ENCODE data around the gene SHISA5.

The SHISA5 gene

GRCh38 chr3:48430708-48431101 lies 73.3 kb downstream of the SHISA5 start:
- no peak for DNase-seq (ENCODE audit: low read depth)

- DNase-seq (ENCODE audit: low read depth): no peak
Measured at GRCh38 chr3:48429960-48430707, 73.8 kb downstream of the SHISA5 start, which contains the start of gene PLXNB1. Gene PLXNB1, minus strand, starts transcription at chr3:48430086. Its CDS starts 5,475 bp downstream, at chr3:48424611.

GRCh38 chr3:48429317-48429959 lies 74.5 kb downstream of the SHISA5 start:
- DNase-seq (ENCODE audit: low read depth): no peak

GRCh38 chr3:48428572-48429316 lies 75.2 kb downstream of the SHISA5 start:
- DNase-seq (ENCODE audit: low read depth): no peak

GRCh38 chr3:48428088-48428571 lies 75.8 kb downstream of the SHISA5 start:
- no peak for DNase-seq (ENCODE audit: low read depth)

- DNase-seq (ENCODE audit: low read depth): no peak
Measured at GRCh38 chr3:48427630-48427962, 76.4 kb downstream of the SHISA5 start.

- no peak for DNase-seq (ENCODE audit: low read depth)
Measured at GRCh38 chr3:48426944-48427629, 76.9 kb downstream of the SHISA5 start.

- DNase-seq (ENCODE audit: low read depth): no peak
Measured at GRCh38 chr3:48426401-48426909, 77.5 kb downstream of the SHISA5 start.

GRCh38 chr3:48425281-48425812 lies 78.6 kb downstream of the SHISA5 start:
- DNase-seq (ENCODE audit: low read depth): no peak

- no peak for DNase-seq (ENCODE audit: low read depth)
Measured at GRCh38 chr3:48423883-48424695, 79.9 kb downstream of the SHISA5 start.

GRCh38 chr3:48423241-48423882 lies 80.6 kb downstream of the SHISA5 start:
- DNase-seq (ENCODE audit: low read depth): no peak

- DNase-seq (ENCODE audit: low read depth): no peak
Measured at GRCh38 chr3:48422681-48423080, 81.3 kb downstream of the SHISA5 start.

- DNase-seq (ENCODE audit: low read depth): no peak
Measured at GRCh38 chr3:48422272-48422671, 81.7 kb downstream of the SHISA5 start.

GRCh38 chr3:48420561-48420960 lies 83.4 kb downstream of the SHISA5 start:
- no peak for DNase-seq (ENCODE audit: low read depth)

- DNase-seq (ENCODE audit: low read depth): no peak
Measured at GRCh38 chr3:48419597-48419996, 84.4 kb downstream of the SHISA5 start.

- DNase-seq (ENCODE audit: low read depth): no peak
Measured at GRCh38 chr3:48419149-48419548, 84.8 kb downstream of the SHISA5 start.

GRCh38 chr3:48418651-48419050 lies 85.3 kb downstream of the SHISA5 start:
- DNase-seq (ENCODE audit: low read depth): no peak

GRCh38 chr3:48418140-48418539 lies 85.8 kb downstream of the SHISA5 start:
- no peak for DNase-seq (ENCODE audit: low read depth)

Data from non-pigmented ciliary epithelial cell (primary cell).